ENCODE measurements around the gene CROCC2.

- TF ChIP-seq CTCF (IDR thresholded peaks at IDR 0.05) (no peak), POLR2A (IDR thresholded peaks at IDR 0.05) (no peak)
Measured at GRCh38 chr2:240921311-240921994, 15.3 kb downstream of the CROCC2 start.

All from heart left ventricle (tissue), 13 donors.